ENCODE data around the gene GTF2H4.
"Not testable (repeated sequence)": the region's sequence is repeated elsewhere in the genome, so short reads cannot be mapped to it uniquely, and the experiment has no call there.

The GTF2H4 gene

DNA sequence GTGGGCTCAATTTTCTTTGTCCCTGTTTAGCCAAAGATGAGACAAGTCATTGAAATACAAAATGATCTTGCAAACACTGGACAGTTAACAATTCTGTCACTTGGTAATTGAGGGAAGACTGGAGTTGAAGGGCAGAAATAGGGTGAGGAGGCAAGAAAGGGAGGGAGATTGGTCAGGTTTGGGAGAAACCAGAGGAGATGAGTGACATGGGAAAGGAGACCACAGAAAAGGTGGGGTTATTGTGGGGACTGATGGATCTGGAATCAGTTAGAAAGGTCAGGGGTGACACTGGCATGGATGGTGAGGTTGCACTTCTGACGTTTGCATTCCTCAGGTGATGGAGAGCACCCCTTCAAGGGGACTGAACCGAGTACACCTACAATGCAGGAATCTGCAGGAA, 693 bp downstream of the GTF2H4 start:
- H3K27ac ChIP-seq (ENCODE audit: low read depth, low read length): no peak overlapping the region

GRCh38 chr6:30910473-30910872, 2.5 kb downstream of the GTF2H4 start:
- not testable (repeated sequence) for H4K20me1 ChIP-seq (ENCODE audit: control insufficient read depth, insufficient read depth, low read depth, low read length); H3K27ac ChIP-seq (ENCODE audit: low read depth, low read length); H3K27me3 ChIP-seq (ENCODE audit: control insufficient read depth, low read length); H3K4me2 ChIP-seq (ENCODE audit: low read length); H3K9me2 ChIP-seq (replicated peaks; ENCODE audit: control insufficient read depth, low read length); H3F3A ChIP-seq (ENCODE audit: control insufficient read depth, insufficient read depth); H3K4me3 ChIP-seq (ENCODE audit: low read length); H3K9me3 ChIP-seq (ENCODE audit: control insufficient read depth, insufficient read depth, low read length)
- H3K36me3 ChIP-seq (ENCODE audit: control insufficient read depth, low read length): peaks cover 36% of the 10 kb centered on the region
- H3K4me1 ChIP-seq (ENCODE audit: control insufficient read depth, low read length): peaks cover 32% of the 10 kb centered on the region
- peaks cover 25% of the 10 kb centered on the region for H3K79me2 ChIP-seq (ENCODE audit: control insufficient read depth, low read length)

More for the DNA sequence above, 693 bp downstream of the GTF2H4 start:
- Histone ChIP-seq H3K9me3 (ENCODE audit: control insufficient read depth, insufficient read depth, low read length) (no peaks in the 10 kb centered on the region), H3K4me1 (ENCODE audit: control insufficient read depth, low read length) (peaks cover 19% of the 10 kb centered on the region), H3K4me3 (ENCODE audit: low read length) (peak overlapping the region; percentile 96), H3K9me2 (replicated peaks; ENCODE audit: control insufficient read depth, low read length) (no peaks in the 10 kb centered on the region), H3K36me3 (ENCODE audit: control insufficient read depth, low read length) (peaks cover 27% of the 10 kb centered on the region), H4K20me1 (ENCODE audit: control insufficient read depth, insufficient read depth, low read depth, low read length) (no peaks in the 10 kb centered on the region), H3F3A (ENCODE audit: control insufficient read depth, insufficient read depth) (peaks cover 9% of the 10 kb centered on the region; the same call in 1 of the 2 replicates), H3K27me3 (ENCODE audit: control insufficient read depth, low read length) (no peaks in the 10 kb centered on the region), H3K79me2 (ENCODE audit: control insufficient read depth, low read length) (peaks cover 14% of the 10 kb centered on the region), H3K4me2 (ENCODE audit: low read length) (peak overlapping the region; percentile 95)
- TF ChIP-seq EZH2phosphoT487 (IDR thresholded peaks at IDR 0.05; ENCODE audit: borderline replicate concordance, low read length): no peak
- no peak for TF ChIP-seq CTCF (IDR thresholded peaks at IDR 0.05; ENCODE audit: low read depth, low read length, poor library complexity, severe bottlenecking)

GRCh38 chr6:30912746-30913520, 4.9 kb downstream of the GTF2H4 start:
- H3K79me2 ChIP-seq (ENCODE audit: control insufficient read depth, low read length): peaks cover 33% of the 10 kb centered on the region
- no peaks in the 10 kb centered on the region for H3K27me3 ChIP-seq (ENCODE audit: control insufficient read depth, low read length)
- H3F3A ChIP-seq (ENCODE audit: control insufficient read depth, insufficient read depth): 0 out of 2 replicates have a peak, but pooled peaks cover 5% of the 10 kb centered on the region
- peak overlapping the region; percentile 74; the same call in 1 of the 2 replicates for H3K4me2 ChIP-seq (ENCODE audit: low read length)
- H4K20me1 ChIP-seq (ENCODE audit: control insufficient read depth, insufficient read depth, low read depth, low read length): no peaks in the 10 kb centered on the region
- H3K4me1 ChIP-seq (ENCODE audit: control insufficient read depth, low read length): peaks cover 31% of the 10 kb centered on the region
- TF ChIP-seq CTCF (IDR thresholded peaks at IDR 0.05; ENCODE audit: low read depth, low read length, poor library complexity, severe bottlenecking): no peak
- no peak for TF ChIP-seq EZH2phosphoT487 (IDR thresholded peaks at IDR 0.05; ENCODE audit: borderline replicate concordance, low read length)
- H3K36me3 ChIP-seq (ENCODE audit: control insufficient read depth, low read length): peaks cover 57% of the 10 kb centered on the region
- H3K9me2 ChIP-seq (replicated peaks; ENCODE audit: control insufficient read depth, low read length): no peaks in the 10 kb centered on the region
- no peaks in the 10 kb centered on the region for H3K9me3 ChIP-seq (ENCODE audit: control insufficient read depth, insufficient read depth, low read length)
- no peak overlapping the region for H3K27ac ChIP-seq (ENCODE audit: low read depth, low read length)
- no peak overlapping the region for H3K4me3 ChIP-seq (ENCODE audit: low read length)

- peaks cover 26% of the 10 kb centered on the region for H3K79me2 ChIP-seq (ENCODE audit: control insufficient read depth, low read length)
- no peak for TF ChIP-seq CTCF (IDR thresholded peaks at IDR 0.05; ENCODE audit: low read depth, low read length, poor library complexity, severe bottlenecking)
- H3K9me2 ChIP-seq (replicated peaks; ENCODE audit: control insufficient read depth, low read length): no peaks in the 10 kb centered on the region
- H3K4me3 ChIP-seq (ENCODE audit: low read length): peak overlapping the region; percentile 96
- H4K20me1 ChIP-seq (ENCODE audit: control insufficient read depth, insufficient read depth, low read depth, low read length): no peaks in the 10 kb centered on the region
- H3K4me2 ChIP-seq (ENCODE audit: low read length): peak overlapping the region; percentile 74
- H3K4me1 ChIP-seq (ENCODE audit: control insufficient read depth, low read length): peaks cover 29% of the 10 kb centered on the region
- peaks cover 57% of the 10 kb centered on the region for H3K36me3 ChIP-seq (ENCODE audit: control insufficient read depth, low read length)
- H3F3A ChIP-seq (ENCODE audit: control insufficient read depth, insufficient read depth): 0 out of 2 replicates have a peak, but pooled peaks cover 5% of the 10 kb centered on the region
- H3K27me3 ChIP-seq (ENCODE audit: control insufficient read depth, low read length): no peaks in the 10 kb centered on the region
- no peaks in the 10 kb centered on the region for H3K9me3 ChIP-seq (ENCODE audit: control insufficient read depth, insufficient read depth, low read length)
- H3K27ac ChIP-seq (ENCODE audit: low read depth, low read length): no peak overlapping the region
These were observed 5.7 kb downstream of the GTF2H4 start for GRCh38 chr6:30913721-30914075.
